ENCODE measurements around the gene ERG.

- TF ChIP-seq GATA3 (IDR thresholded peaks at IDR 0.05; ENCODE audit: low read depth, low read length) (no peak), GATA2 (IDR thresholded peaks at IDR 0.05; ENCODE audit: low read depth, low read length) (no peak)
Observed at GRCh38 chr21:38424305-38425019, 73.8 kb downstream of the ERG start.

All from SH-SY5Y (cell line).